ENCODE results near the gene PLAAT4.
"Not testable (repeated sequence)": the region's sequence is repeated elsewhere in the genome, so short reads cannot be mapped to it uniquely, and the experiment has no call there.

The PLAAT4 gene

DNA sequence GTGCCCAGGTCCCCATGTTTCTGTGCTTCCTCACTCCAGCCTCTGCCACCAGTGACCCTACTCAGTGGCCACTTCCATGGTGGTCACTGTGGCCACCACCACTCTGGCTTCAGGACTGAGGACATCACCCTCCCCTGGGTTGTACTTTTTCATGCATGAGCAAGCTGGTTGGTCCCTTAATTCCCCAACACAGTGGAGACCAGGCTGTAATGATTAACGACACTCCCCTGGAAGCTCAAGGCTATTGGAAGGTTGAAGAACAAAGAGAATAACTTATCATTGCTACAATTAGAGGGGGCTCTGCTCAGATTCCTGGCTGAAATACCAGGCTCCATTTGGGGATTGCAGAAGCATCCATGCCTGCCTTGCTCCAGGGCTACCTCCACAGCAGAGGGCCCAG is 10.5 kb downstream of the PLAAT4 start:
- no peak for FAIRE-seq

DNA sequence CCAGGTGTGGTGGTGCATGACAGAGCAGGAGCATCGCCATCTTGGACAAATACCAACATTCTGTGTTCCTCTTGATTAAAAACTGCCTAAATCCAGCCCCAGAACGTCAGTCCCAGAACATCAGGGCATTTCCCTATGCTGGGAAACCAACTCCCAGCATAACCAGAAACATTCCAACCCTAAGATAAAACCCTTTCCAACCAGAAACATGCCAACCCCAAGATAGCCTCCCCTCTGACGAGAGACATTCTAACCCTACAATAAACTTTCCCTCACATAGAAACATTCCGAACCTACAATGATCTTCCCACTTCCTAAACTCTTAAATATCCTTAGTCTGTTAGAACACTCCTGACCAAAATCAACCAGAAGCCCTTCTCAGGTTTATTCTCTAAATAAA is 11.6 kb downstream of the PLAAT4 start:
- no peak for FAIRE-seq

DNA sequence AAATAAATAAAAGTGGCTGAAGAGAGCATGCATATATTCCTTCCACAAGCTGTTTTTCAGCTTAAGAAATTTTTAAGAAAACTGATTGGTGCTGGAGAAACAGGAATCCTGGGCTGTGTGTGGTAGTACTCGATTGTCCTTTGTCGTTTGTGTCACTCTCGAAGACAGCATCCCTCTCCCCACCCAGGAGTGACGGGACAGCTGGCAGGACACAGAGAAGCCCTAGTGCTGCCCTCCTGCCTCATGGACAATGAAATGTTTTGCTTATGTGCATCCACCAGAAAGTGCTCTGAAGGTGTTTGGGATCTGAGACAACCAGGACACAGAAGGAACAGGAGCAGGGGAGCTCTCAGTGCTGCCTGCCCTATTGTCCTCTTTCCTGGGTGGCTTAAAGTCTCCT is 12.8 kb downstream of the PLAAT4 start:
- FAIRE-seq = no peak

DNA sequence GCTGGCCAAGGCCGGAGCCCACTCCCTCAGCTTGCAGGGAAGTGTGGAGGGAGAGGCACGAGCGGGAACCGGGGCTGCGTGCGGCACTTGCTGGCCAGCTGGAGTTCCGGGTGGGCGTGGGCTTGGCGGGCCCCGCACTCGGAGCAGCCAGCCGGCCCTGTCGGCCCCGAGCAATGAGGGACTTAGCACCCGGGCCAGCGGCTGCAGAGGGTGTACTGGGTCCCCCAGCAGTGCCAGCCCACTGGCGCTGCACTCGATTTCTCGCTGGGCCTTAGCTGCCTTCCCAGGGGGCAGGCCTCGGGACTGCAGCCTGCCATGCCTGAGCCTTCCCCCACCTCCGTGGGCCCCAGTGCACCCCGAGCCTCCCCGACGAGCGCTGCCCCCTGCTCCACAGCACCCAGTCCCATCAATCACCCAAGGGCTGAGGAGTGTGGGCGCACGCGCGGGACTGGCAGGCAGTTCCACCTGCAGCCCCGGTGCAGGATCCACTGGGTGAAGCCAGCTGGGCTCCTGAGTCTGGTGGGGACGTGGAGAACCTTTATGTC is 13.6 kb downstream of the PLAAT4 start:
- not testable (repeated sequence) for FAIRE-seq

DNA sequence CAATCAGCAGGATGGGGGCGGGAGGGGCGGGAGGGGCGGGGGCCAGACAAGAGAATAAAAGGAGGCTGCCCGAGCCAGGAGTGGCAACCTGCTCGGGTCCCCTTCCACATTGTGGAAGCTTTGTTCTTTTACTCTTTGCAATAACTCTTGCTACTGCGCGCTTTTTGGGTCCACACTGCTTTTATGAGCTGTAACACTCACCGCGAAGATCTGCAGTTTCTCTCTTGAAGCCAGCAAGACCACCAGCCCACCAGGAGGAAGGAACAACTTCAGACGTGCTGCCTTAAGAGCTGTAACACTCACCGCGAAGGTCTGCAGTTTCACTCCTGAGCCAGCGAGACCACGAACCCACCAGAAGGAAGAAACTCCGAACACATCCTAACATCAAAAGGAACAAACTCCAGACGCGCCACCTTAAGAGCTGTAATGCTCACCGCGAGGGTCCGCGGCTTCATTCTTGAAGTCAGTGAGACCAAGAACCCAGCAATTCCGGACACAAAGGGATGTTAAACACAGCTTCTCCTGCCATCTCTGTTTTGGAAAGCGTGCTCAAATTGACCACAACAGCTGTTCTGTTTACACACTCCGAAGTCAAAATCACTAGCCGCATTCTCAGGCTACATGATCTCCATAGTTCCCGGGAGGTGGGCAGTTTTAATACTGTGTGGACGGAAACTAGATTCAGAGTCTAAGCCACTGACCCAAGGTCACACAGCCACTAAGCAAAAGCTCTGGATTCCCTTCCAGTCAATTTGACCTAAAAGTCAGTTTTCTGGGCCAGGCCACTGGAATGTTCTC is 14.7 kb downstream of the PLAAT4 start:
- no peak for FAIRE-seq

DNA sequence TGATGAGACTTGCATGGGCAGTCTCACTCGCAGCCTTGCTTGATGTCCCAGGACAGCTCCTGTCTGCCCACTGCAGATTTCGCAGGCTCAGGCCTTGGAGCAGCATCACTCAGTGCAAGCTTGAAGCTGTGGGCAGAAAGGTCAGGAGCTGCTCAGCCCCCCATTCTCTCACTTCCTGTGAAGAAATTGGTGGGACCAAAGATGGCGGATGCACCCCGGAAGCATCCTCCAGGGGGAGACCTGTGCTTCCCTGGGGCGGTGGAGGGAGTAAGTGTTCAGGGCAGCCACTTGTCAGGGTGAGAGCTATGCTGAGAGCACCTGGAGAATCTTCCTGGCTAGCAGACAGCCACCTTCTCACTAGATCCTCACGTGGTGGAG is 15.3 kb downstream of the PLAAT4 start:
- FAIRE-seq = no peak

DNA sequence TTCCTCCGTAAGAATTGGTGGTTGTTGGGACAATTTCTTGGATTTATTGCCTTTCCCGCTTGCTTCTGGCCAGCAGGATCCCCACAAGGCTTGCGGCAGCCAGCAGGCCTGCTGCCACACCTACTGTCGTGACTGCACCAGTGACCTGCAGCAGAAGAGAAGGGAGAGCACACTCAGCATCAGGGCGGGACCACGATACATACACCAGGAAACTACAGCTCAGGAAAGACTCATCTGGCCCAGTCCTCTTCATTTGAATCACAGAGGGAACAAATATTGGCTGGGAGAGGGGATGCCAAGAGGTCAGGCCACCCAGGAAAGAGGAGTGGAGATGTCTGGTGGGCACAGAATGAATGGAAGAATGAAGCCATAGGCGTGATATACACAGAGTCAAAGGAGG is 16.3 kb downstream of the PLAAT4 start:
- no peak for FAIRE-seq

DNA sequence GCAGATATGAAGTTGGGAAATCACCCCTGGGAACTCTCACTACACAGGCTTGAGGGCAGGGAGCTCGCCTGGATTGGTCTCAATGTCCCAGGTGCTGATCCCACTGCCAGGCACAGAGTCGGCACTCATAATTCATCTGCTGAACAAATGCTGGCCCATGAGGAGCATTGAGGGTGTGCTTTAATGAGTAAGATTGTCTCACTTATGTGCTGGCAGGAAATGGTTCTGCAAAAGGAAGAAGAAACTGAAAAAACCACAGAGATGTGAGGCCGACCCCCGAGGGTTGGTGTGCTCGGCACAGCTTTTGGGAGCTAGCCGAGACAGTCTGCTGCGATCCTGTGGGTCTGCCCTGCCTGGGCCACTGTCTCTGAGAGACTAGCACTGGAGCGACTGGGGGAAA is 17.2 kb downstream of the PLAAT4 start:
- no peak for FAIRE-seq

DNA sequence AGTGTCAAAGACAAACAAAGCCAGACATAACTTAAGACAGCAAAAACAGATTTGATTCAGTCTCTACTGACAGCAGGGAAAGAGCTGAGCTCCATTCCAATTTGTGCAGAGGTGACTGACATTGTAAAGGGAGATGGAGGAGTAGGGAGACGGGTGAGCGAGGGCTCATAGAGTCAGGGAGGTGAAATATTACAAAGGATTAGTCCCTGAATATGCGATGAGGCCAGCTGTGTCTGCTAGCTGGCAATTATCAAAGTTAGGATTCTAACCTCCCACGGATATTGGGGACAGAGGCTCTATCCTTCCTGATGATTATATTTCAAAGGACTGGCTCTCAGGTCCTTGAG is 18.2 kb downstream of the PLAAT4 start:
- no peak for FAIRE-seq

DNA sequence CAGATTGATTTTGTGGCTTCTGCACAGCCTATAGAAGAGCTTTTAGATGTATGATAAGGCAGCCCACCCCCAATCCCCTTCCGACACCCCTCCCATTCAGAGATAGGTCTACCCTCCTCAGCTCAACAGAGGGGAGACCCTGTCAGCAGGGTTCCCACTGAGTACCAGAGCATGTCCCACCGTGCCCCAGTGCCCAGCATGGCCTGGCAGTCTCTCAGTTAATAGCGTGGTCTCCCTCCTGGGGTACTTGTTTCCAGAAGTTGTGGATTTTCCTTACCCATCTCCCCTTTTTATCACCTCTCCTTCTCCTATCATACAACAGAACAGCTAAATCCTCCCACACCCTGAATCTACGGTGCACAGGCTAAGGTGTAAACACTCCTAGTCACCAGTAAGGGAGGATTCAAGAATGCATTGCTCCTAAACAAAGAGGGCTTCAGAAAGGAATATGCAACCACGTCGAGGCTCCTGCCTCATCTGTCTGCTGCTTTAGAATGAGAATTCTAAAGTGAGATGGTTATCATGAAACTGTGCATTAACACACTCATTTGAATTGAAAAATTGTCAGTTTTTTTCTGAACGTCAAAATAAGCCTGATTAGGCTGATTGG is 19.9 kb downstream of the PLAAT4 start:
- no peak for FAIRE-seq

DNA sequence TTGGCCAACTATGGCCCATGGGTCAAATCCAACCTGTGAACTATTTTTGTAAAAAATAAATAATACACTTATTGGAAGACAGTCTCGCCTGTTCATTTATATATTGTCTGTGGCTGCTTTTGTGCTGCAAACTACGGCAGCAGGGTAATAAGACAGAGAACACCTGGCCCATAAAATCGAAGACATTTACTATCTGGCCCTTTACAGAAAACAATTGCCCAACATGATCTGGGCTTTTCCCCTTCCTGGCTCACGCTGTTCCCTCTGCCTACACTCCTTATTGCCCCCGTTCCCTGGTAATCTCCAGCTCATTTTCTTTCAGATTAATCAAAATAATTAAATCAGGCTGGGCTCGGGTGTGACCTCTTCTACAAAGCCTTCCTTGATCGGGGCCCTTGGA is 21.0 kb downstream of the PLAAT4 start:
- no peak for FAIRE-seq

DNA sequence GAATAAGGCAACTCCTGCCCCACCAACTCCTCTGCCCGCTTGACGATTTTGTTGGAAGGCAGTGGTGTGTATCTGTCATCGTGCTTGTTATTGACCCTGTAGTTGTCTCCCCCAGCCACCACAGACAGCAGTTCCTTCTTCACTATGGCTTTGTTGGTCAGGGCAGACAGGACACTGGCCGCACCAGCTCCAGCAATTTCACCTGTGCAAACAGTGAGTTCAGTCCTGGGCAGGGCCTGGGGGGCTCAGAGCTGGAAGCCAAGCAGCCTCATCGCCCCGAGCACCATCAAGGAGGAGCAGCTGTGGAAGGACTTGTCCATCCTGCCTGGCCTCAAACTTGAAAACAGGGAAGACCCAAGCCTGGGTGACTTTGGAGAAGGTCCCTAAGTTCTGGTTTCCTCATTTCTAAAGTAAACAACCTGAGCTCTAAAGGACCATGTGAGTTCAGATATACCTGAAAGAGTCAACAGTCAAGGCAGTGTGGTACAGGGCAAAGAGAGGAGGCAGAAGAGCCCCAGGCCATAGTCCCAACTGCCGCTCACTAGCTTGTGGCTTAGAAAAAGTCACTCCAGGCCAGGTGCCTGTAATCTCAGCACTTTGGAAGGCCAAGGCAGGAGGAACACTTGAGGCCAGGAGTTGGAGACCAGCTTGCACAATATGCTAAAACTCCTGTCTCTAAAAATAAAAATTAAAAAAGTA is 22.0 kb downstream of the PLAAT4 start:
- no peak for FAIRE-seq

DNA sequence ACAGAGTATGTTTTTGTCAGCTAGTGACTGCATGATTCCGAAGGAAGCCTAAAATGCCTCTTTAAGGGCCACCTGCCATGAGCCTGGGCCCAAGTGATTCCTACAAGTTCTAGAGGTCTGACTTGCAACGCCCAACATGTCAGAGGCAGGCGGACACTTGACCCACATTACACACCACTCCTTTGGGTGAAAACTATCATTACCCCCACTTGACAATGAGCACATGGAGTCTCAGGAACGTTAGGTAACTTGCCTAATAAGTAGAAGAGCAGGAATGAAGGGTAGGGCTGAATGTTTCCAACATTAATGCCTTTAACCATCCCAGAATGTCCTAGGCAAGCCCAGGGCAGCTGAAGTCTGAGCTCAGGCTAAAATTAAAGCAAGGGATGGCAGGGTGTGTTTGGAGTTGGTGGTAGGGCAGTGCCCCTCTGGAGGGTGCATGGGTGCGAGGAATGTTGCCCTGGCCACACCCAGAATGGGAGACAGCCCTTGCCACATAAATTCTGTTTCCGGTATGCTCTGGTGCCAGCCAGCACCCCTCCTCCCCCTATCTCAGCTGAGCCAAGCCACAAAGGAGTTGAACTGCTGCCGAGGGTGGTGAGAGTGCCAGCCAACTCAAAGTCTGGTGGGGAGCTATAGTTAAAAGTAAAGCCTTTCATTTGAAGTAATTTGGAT is 24.0 kb downstream of the PLAAT4 start:
- FAIRE-seq = no peak

DNA sequence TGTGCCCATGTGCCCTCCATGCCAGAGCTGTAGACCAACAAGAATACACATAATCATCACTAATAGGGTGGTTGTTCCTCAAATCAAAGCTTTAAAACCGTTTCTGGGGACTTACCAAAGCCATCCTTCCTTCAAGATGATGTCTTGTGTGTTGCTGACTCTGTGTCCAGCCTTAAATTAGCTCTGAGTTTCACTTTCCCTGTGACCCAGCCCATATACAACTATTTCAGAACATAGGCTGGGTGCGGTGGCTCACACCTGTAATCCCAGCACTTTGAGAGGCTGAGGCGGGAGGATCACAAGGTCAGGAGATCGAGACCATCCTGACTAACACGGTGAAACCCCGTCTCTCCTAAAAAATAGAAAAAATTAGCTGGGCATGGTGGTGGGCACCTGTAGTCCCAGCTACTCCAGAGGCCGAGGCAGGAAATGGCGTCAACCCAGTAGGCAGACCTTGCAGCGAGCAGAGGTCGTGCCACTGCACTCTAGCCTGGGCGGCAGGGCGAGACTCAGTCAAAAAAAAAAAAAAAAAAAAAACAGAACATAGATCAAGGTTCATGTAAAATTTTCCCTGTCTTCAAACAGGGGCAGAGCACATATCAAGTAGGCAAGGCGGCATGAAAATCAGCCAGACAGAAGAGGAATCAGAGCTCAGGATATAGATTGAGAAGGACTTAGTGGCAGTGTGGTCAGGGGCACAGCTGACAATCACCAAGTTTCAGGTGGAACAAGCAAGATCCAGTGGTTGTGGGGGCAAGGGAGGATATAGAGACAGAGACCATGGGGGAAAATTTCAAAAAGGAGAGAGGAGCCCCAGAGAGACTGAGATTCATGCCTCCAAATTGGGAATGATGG is 26.8 kb downstream of the PLAAT4 start, which contains the start of gene PLAAT2:
Gene PLAAT2 (minus strand): TSS at position 179 of the 855 bp plus-strand sequence. CDS start 55 bp downstream, at position 124.
- no peak for FAIRE-seq

DNA sequence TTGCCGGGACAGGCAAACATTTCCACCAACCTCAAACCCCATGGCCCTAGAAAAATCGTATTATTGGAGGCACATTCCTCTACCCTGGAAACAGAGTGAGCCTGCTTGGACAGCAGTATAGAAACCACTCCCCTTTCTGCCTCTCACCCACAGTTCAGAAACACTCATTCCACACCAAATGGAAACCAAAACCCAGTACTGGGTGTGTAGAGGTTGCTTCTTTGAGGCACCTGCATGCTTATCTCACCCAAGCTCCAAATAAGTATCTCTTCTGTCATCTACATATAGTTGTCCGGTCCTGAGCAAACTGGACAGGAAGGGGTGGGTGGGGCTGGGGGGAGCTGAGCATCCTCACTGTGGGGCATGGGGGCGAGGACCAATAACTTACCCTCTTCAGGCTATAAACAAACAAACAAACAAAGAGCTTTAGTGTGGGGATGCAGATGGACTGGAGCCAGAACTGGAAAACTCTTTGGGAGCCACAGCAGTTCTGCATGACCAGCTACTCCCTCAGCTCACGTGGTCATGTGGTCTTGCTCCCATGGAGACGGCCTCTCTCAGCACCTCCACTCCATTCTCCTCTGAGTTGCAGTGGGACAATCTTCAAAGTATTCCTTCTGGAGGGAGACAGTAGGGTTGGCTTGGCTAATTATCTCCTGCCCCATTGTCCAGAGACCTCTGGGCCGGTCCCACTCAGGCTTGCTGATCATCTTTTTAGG is 27.6 kb downstream of the PLAAT4 start:
- FAIRE-seq = no peak

DNA sequence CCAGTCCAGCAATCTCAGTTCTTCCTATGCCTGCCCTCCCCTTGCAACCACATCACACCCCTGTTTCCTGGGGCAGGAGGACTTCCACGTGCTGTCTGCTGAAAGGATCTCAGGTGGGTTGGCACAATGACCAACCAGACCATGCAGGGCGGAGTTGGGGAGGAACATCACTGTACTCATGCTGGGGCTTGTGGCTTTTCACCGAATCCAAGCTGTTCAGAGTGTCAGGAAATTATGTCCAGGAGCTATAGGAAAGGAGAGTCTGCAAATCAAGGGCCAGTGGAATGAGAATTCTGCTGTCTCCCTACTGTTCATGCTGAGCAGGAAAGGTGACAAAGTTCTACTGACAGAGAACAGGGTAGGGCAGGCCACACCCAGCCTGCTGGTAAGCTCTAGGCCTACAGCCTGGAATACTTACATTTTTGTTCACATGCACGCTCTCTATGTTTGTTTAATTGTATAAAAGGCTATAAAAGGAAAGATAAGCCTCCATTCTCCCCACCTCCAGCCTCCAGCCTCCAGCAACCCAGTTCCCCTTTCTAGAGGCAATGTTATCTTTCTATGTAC is 28.3 kb downstream of the PLAAT4 start:
- FAIRE-seq = no peak

DNA sequence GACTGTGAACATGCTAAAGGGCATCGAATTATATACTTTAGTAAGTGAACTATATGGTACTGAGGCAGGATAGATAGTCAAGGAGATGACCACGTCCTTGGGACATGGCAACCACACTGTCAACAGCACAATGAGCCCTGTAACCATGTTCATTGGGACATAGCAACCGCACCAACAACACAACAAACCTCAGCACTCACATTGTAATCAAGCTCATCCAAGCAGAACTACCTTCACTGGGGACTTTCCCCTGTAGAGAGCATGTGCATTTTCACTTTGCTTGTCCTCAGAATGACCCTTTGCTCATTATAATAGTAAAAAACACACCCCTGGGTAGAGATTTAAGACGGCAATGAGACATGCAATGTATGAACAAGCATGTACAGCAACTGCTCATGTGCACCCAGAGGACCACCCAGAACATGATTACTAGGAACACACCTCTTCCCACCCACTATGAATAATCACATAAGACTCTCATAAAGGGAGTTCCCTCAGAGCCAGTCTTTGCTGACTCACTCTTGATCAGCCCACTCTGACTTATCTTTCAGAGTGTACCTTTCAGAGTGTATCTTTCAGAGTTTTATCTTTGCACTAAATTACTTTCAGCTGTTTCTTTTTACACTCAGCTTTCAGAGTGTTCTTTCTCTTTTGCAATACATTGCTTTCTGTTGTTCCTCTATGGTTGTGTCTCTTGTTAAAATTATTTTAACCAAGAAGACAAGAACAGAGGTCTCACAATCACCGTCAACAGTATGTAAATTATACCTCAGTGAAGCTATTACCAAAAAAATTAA is 30.6 kb downstream of the PLAAT4 start:
- no peak for FAIRE-seq

DNA sequence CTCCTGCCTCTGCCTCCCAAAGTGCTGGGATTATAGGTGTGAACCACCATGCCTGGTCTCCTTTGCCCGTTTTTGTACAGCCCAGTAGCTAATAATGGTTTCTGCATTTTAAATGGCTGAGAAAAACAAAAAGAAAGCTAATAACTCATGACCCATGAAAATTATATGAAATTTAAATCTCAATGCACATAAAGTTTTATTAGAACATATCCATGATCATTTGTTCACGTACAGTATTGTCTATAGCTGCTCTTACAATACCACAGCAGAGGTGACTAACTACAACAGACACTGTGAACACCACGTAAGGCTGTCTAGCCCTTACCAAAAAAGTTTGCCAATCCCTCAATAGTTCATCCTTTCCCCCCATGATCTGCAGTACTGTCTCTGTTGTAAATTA is 33.0 kb downstream of the PLAAT4 start:
- FAIRE-seq = no peak

DNA sequence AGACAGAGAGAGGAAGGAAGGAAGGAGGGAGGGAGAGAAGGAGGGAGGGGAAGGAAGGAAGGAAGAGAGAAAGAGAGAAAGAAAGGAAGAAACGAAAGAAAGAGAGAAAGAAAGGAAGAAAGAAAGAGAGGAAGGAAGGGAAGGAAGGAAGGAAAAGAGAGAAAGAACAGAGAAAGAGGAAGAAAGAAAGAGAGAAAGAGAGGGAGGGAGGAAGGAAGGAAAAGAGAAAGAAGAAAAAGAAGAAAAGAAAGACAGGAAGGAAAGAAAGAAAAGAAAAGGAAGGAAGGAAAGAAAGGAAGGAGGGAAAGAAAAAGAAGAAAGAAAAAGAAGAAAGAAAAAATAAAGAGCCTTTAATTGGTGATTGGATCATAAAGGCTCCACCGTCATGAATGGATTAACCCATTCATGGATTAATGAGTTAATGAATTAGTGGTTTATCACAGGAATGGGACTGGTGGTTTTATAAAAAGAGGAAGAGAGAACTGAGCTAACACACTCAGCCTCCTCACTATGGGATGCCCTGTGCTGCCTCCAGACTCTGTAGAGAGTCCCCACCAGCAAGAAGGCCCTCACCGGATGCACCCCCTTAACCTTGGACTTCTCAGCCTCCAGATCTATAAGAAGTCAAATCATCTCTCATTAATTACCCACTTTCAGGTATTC is 35.5 kb downstream of the PLAAT4 start:
- FAIRE-seq = no peak
